ENCODE results near the gene ARL8A.

GRCh38 chr1:202146993-202147392 lies 2.5 kb upstream of the ARL8A start:
- TF ChIP-seq, protein P1, sequence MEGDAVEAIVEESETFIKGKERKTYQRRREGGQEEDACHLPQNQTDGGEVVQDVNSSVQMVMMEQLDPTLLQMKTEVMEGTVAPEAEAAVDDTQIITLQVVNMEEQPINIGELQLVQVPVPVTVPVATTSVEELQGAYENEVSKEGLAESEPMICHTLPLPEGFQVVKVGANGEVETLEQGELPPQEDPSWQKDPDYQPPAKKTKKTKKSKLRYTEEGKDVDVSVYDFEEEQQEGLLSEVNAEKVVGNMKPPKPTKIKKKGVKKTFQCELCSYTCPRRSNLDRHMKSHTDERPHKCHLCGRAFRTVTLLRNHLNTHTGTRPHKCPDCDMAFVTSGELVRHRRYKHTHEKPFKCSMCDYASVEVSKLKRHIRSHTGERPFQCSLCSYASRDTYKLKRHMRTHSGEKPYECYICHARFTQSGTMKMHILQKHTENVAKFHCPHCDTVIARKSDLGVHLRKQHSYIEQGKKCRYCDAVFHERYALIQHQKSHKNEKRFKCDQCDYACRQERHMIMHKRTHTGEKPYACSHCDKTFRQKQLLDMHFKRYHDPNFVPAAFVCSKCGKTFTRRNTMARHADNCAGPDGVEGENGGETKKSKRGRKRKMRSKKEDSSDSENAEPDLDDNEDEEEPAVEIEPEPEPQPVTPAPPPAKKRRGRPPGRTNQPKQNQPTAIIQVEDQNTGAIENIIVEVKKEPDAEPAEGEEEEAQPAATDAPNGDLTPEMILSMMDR (IDR thresholded peaks at IDR 0.05), result no peak
- TF ChIP-seq POLR2A (IDR thresholded peaks at IDR 0.05), result no peak

Data from right lobe of liver (tissue), 4 donors.